Right lobe of liver (tissue), 4 donors: ENCODE measurements around the gene COA6.

Experiments used
- CTCF ChIP-seq, 4 donors: fragments of 200-600 bp in 3 of 4; fragments of 450-650 bp in 1 of 4; IDR thresholded peaks; one replicate each; pipeline versions ENCODE4 v1.5.1 to v1.8.0; 2016 to 2022; ENCODE audit warnings: antibody characterized with exemption in 4 of 4, mild to moderate bottlenecking in 2 of 4
- POLR2A ChIP-seq: fragments of 450-650 bp; IDR thresholded peaks from one replicate; pipeline ENCODE4 v1.6.1; 2017; ENCODE audit warnings: antibody characterized with exemption, mild to moderate bottlenecking
- donor health status: DM: no; HTN: no; CAD: no.
- donor health status: DM: no; HTN: no; CAD: no.
- donor health status: DM: no; HTN: yes; CAD: no.

- TF ChIP-seq CTCF (IDR thresholded peaks at IDR 0.05) (no peak), POLR2A (no peak)
Measured at GRCh38 chr1:234369784-234370183, 3.5 kb upstream of the COA6 start.
